Astrocyte of the spinal cord (primary cell): ENCODE results near the gene SPDEF.

ENCODE experiments used
- DNase-seq: peaks from one replicate; pipeline ENCODE4 v3.0.0; 2011; ENCODE audit warnings: low read depth, low spot score
- H3K4me3 ChIP-seq: 2 replicates; pipeline ENCODE4 v1.5.1; 2011; ENCODE audit warnings: low read depth, mild to moderate bottlenecking, low read length, moderate library complexity
- in situ Hi-C: cut with HindIII; loops from 2 replicates; pipeline ENCODE4 v1.10.0; 2017; ENCODE audit warnings: low sequenced_read_pairs
- TF ChIP-seq, protein P1 (sequence below): IDR thresholded peaks from 2 replicates; pipeline ENCODE4 v1.5.1; 2012; ENCODE audit warnings: low read depth, mild to moderate bottlenecking, low read length, inconsistent platforms

SPDEF gene

DNA sequence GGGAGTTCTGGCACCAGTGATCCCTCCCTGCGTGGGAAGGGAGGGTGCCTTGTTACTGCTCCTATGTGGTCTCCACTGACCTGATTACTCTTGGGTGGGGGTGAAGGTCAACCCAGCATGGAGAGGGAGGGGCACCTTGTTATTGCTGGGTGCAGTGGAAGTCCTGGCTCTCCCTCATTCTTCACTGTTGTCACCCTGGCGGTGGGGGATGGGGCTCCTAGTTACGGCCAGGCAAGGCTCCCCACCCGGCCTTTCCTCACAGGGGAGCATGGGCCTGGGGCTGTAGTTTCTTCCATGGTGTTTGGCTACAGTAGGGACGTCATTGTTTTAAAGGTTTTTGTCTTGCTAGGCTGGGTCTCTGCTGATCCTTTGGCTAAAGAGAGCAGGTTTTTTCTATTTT lies 49.4 kb downstream of the SPDEF start:
- in situ Hi-C loops: no loop called here
- TF ChIP-seq, protein P1, sequence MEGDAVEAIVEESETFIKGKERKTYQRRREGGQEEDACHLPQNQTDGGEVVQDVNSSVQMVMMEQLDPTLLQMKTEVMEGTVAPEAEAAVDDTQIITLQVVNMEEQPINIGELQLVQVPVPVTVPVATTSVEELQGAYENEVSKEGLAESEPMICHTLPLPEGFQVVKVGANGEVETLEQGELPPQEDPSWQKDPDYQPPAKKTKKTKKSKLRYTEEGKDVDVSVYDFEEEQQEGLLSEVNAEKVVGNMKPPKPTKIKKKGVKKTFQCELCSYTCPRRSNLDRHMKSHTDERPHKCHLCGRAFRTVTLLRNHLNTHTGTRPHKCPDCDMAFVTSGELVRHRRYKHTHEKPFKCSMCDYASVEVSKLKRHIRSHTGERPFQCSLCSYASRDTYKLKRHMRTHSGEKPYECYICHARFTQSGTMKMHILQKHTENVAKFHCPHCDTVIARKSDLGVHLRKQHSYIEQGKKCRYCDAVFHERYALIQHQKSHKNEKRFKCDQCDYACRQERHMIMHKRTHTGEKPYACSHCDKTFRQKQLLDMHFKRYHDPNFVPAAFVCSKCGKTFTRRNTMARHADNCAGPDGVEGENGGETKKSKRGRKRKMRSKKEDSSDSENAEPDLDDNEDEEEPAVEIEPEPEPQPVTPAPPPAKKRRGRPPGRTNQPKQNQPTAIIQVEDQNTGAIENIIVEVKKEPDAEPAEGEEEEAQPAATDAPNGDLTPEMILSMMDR: no peak
- DNase-seq: no peak
- H3K4me3 ChIP-seq: no peak overlapping the region

DNA sequence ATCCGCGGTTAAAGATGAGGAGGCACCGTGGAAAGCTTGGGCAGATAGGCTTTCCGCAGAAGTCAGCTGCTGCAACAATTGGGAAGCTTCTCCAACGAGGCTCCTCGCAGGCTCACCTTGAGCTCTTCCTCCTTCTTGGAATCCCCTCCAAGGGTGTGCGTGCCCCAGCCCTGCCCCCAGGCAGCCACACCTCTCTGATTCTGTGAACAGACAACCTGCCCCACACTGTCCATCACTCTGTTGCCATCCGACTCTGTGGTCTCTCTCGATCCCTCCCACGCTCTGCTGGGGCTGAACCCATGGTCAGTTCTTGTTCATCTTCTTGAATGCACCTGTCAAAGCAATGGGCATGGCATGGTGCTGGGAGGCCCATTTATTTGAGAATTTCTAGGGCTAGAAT lies 58.7 kb downstream of the SPDEF start:
- in situ Hi-C loops: no loop called here

DNA sequence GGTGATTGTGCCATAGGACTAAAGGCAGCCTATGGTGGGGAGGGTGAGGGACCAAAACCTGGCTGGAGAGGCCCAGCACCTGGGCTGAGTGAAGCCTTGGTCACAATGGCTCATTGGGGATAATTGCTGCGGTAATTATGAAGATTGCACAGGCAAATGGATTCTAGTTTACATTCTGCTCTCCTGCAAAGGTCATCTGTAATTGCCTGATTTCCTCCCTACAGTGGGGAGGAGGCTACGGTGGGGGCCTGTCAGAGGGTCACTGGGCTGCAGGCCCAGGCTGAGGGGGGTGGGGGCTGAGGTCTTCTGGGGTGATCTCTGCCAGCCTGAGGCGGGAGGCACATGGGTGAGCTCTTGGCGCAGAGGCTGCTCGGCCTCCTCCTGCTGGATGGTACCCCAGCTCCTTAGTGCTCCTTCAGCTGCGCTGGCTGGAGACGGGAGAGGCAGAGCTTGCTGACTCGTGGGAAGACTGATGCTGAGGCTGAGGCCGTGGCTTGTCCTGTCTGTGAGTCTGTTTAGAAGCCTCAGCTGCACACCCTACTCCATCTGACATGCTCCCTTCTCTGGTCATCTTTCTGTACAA lies 59.9 kb downstream of the SPDEF start:
- DNase-seq: no peak
- in situ Hi-C loops: no loop called here
- no peak overlapping the region for H3K4me3 ChIP-seq
- TF ChIP-seq, protein P1: no peak

More for the DNA sequence above, 58.7 kb downstream of the SPDEF start:
- no peak overlapping the region for H3K4me3 ChIP-seq
- TF ChIP-seq, protein P1: no peak
- no peak for DNase-seq

DNA sequence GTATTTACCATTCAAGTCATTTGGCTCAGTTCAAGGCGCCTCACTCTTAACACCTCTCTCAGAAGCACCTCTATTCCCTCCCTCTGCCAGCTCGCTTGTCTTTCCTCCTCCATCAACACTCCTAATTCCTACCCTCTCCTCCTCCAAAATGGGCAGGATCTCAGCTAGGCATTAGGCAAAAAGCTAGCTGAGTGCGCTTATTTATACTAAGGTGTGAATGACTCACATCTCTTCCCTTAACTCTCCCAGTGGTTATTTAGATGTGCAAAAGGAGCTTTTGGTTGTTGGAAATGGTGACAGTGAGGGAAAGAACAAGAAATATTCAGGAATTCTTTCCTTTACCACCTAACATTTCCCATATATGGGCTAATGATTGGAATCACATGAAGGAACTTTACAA lies 61.2 kb downstream of the SPDEF start:
- TF ChIP-seq, protein P1: no peak
- DNase-seq: no peak
- no peak overlapping the region for H3K4me3 ChIP-seq
- in situ Hi-C loops: no loop called here

DNA sequence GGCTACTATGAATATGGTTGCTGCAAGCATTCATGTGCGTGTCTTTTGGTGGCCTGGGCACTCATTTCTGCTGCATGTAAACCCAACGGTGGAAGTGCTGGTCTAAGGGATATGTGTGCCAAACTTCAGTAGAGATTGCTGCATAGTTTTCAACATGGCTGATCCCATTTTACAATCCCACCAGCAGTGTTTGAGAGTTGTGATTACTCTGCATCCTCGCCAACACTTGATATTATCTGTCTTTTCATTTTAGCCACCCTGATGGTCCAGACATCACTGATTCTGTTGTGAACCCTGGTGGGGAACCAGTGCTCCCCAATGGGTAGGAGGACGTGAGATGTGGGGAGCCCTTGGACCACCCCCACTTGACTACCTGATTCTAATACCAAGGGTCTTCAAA lies 62.8 kb downstream of the SPDEF start:
- in situ Hi-C loops: no loop called here
- TF ChIP-seq, protein P1: no peak
- no peak overlapping the region for H3K4me3 ChIP-seq
- no peak for DNase-seq

DNA sequence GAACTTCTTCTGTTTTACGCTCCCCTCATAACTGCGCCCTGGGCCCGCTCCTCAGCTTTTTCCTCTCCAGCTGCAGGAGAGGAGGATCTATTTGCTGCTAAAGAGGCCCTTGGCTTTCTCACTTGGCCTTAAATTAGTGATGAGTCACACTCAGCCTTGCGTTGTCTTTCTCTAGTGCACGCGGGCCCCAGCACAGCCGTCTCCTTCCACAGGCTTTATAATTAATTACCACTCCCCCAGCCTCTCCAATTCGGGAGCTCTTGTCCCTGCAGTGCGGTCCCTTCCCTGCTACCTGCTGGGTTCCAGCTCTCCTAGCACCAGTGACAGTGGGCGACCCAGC lies 65.1 kb downstream of the SPDEF start:
- TF ChIP-seq, protein P1: no peak
- no peak overlapping the region for H3K4me3 ChIP-seq
- in situ Hi-C loops: no loop called here
- DNase-seq: peak; percentile 13

DNA sequence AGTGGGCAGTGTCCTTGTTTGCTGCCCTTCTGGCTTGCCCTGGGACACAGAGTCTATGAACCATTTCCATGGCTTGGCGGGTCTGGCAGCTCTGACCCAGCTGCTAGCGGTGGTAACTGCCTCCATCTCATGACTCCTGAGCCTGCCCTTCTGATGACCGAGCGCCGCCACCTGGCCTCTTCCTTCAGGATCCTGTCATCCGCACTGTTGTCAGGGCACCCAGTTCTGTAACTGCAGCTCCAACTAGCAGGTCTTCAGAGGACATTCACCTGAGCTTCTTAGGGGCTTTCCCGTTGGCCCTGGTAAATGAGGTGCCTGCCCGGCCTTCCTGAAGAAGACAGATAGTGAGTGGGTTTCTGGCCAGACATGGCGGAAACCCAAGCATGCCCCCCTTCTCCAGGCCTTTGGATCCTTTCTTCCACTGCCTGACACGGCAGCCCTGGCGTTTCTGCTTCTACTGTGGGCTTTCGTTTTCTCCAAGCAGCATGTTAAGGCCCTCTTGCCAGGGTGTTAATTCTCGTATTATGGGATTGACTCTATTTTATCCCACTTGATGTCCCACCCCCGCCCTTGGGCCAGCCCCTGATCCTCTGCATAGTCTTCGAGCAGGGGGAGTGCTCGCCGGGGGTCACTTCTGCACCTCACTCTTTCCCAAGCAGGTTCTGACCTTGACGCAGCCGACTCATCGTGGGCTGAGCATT lies 65.6 kb downstream of the SPDEF start:
- no peak overlapping the region for H3K4me3 ChIP-seq
- in situ Hi-C loops: no loop called here
- DNase-seq: no peak
- TF ChIP-seq, protein P1: no peak
